ENCODE results near the gene DCTPP1.

Gene DCTPP1

DNA sequence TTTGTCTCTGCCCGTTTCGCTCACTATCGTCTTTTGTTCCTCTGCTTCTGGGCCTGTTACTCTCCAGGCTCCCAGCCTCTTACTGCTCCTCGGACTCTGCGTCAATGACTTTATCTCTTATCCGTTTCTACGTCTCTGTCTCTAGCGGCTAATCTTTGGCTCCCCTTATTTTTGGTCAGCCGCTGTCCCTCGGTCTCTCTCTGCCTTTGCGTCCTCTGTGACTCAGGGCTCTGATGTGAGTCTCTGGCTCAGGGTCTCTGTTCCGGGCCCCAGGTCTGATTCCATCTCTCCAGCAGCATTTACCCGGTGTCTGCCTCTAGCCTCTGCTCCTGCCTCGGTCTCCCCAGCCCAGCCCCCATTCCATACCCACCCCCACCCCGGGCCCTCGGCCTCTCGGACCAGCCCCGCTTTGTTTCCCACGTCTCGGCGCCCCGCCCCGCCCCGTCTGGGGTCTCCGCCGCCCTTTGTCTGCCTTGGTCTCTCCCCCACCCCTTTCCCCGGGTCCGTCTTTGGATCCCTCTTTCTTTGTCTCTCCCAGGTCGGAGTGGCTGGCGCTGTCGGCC is 35.2 kb downstream of the DCTPP1 start:
- peak overlapping the region; percentile 85 for H3K4me3 ChIP-seq (ENCODE audit: low read depth, low read length)
- no peak for DNase-seq (ENCODE audit: low read depth)
- TF ChIP-seq CTCF (IDR thresholded peaks at IDR 0.05; ENCODE audit: insufficient read depth, low read depth, low read length, missing control alignments) = no peak

DNA sequence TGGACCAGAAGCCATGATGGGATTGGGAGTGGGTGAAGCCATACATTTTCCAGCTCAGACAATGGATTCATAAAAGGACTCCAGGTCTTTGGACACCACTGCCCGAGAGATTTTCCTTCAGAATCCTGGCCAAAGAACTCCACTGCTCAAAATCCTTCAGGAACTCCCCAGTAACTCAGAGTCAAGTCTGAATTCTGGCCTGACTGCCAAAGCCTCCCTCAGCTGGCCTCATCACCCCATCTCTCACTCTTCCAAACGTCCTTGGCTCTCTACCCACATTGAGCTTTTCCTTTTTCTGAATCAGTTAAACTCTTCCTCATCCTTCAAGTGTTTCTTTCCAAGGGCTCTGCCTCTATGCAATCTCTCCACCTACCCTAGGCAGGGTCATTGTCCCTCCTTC is 46.3 kb downstream of the DCTPP1 start:
- no peak for DNase-seq (ENCODE audit: low read depth)
- no peak for TF ChIP-seq CTCF (IDR thresholded peaks at IDR 0.05; ENCODE audit: insufficient read depth, low read depth, low read length, missing control alignments)
- no peak overlapping the region for H3K4me3 ChIP-seq (ENCODE audit: low read depth, low read length)

DNA sequence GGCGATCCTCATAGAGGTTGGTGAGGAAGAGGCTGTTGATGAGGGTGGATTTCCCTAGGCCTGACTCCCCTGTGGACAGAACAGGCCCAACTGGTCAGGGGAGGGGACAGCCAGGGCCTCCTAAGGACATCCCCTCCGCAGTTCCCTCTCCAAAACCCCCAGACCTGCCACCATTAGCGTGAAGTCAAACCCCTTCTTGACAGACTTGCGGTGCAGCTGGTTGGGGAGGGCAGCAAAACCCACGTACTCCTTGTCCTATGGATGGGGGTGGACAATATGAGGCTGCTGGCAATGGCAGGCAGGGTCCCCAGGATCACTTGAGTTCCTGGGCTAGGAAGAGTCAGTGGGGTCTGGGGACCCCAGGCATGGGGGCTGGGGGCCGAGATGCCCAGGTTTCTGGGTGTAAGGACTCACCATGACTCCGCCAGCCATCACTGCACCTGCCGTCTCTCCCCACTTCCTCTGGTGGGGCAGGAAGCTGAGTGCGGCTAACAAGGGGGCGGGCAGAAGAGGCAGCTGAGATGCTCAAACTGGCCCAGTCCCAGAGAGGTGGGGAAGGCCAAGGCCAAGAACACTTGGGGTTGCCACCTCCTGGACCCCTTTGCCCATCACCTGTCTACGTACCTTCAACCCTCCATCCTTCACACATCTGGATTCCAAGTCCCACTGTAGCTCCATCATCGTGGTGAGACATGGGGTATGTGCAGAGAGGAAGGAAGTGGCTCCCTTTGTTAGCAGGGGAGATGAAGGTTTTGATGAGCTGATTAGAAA is 47.5 kb downstream of the DCTPP1 start, which contains the start of gene SEPTIN1:
Gene SEPTIN1 (minus strand): TSS at position 451 of the 771 bp plus-strand sequence. CDS start 19 bp downstream, at position 432.
- peak within 1 kb of the TSS; percentile 94 for H3K4me3 ChIP-seq (ENCODE audit: low read depth, low read length)
- no peak for TF ChIP-seq CTCF (IDR thresholded peaks at IDR 0.05; ENCODE audit: insufficient read depth, low read depth, low read length, missing control alignments)
- peak; percentile 86 for DNase-seq (ENCODE audit: low read depth)

DNA sequence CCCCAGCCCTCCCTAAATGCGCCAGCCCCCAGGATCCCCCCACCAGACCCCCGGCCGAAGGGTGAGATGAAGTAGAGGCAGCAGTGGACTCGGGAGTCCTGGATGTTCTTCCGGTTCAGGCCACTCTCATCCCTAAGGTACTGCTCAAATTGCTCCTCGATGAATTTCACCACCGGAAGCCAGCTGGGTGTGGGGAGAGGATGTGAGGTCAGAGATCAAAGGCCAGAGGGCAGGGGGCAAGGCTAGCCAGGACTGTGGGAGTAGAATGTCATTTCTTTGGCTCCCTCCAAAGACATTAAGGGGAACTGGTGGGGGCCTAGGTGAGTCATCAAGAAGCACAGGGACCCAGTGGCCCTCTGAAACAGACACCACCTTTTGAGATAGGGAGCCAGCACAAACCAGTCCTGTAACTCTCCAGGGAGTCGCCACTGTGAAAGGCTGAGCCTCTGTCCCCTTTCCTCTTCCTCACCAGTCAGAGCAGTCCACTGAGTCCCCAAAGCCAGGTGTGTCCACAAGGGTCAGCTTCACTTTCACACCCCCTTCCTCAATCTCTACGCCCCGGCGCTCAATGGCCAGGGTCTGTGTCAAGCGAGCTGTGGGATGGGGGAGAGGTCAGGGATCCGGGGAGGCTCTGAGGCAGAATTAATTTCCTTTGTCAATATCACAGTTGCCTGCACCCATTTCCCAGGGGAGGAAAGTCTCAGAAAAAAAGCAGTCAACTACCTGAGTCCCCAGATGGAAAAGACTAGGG is 48.4 kb downstream of the DCTPP1 start:
- no peak for TF ChIP-seq CTCF (IDR thresholded peaks at IDR 0.05; ENCODE audit: insufficient read depth, low read depth, low read length, missing control alignments)
- DNase-seq (ENCODE audit: low read depth) = no peak
- H3K4me3 ChIP-seq (ENCODE audit: low read depth, low read length) = peak overlapping the region; percentile 94

- no peak overlapping the region for H3K4me3 ChIP-seq (ENCODE audit: low read depth, low read length)
Measured at GRCh38 chr16:30380803-30381208, 49.0 kb downstream of the DCTPP1 start.

More at GRCh38 chr16:30380803-30381208, 49.0 kb downstream of the DCTPP1 start:
- DNase-seq (ENCODE audit: low read depth) = no peak
- no peak for TF ChIP-seq CTCF (IDR thresholded peaks at IDR 0.05; ENCODE audit: insufficient read depth, low read depth, low read length, missing control alignments)
